Hepatocyte (in vitro differentiated cells): ENCODE measurements around the gene UQCRH.

Experiments
- EZH2 ChIP-seq: fragments of 200-600 bp; sonication (generic); IDR thresholded peaks from 2 replicates; pipeline ENCODE4 v1.6.1; 2016; ENCODE audit warnings: antibody characterized with exemption, mild to moderate bottlenecking, borderline replicate concordance
- EZH2phosphoT487 ChIP-seq: fragments of 200-600 bp; sonication (generic); IDR thresholded peaks from one replicate; pipeline ENCODE4 v1.6.1; 2018; ENCODE audit warnings: antibody characterized with exemption, mild to moderate bottlenecking, low read depth, moderate library complexity; ENCODE audit not compliant: unreplicated experiment, severe bottlenecking
- TF ChIP-seq, protein P1 (sequence below): fragments of 200-600 bp; sonication (generic); IDR thresholded peaks from 2 replicates; pipeline ENCODE4 v1.5.1; 2016; ENCODE audit warnings: antibody characterized with exemption, mild to moderate bottlenecking; ENCODE audit not compliant: poor library complexity

DNA sequence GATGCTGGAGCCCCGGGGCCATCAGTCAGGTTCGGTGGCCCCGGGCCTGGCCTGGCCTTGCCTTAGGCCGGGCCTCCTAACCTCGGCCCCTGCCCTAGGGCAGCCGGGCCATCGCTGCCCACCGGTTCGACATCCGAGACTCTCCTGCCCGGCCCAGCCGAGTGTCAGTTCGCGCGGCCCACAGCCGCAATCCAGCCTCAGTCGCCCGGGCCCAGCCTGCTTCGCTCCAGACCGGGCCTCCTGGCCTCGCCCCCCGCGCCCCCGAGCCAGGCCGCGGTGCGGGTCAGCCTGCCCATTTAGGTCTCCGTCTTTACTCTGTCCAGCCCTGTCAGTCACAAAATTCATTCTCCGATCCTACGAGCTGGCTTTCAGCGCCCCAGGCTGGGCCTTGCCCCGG is 859 bp upstream of the UQCRH start:
- TF ChIP-seq, protein P1, sequence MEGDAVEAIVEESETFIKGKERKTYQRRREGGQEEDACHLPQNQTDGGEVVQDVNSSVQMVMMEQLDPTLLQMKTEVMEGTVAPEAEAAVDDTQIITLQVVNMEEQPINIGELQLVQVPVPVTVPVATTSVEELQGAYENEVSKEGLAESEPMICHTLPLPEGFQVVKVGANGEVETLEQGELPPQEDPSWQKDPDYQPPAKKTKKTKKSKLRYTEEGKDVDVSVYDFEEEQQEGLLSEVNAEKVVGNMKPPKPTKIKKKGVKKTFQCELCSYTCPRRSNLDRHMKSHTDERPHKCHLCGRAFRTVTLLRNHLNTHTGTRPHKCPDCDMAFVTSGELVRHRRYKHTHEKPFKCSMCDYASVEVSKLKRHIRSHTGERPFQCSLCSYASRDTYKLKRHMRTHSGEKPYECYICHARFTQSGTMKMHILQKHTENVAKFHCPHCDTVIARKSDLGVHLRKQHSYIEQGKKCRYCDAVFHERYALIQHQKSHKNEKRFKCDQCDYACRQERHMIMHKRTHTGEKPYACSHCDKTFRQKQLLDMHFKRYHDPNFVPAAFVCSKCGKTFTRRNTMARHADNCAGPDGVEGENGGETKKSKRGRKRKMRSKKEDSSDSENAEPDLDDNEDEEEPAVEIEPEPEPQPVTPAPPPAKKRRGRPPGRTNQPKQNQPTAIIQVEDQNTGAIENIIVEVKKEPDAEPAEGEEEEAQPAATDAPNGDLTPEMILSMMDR = no peak
- TF ChIP-seq EZH2 (no peak), EZH2phosphoT487 (no peak)
